WI38 (cell line): ENCODE measurements around the gene LINC00237.

Experiments
- H3K4me3 ChIP-seq: 2 replicates; pipeline ENCODE4 v1.5.1; 2011; ENCODE audit warnings: low read depth, mild to moderate bottlenecking, control low read depth, low read length
- CTCF ChIP-seq: IDR thresholded peaks from 2 replicates; pipeline ENCODE4 v1.5.1; 2012; ENCODE audit warnings: low read depth, mild to moderate bottlenecking, control low read depth, low read length

Gene LINC00237

DNA sequence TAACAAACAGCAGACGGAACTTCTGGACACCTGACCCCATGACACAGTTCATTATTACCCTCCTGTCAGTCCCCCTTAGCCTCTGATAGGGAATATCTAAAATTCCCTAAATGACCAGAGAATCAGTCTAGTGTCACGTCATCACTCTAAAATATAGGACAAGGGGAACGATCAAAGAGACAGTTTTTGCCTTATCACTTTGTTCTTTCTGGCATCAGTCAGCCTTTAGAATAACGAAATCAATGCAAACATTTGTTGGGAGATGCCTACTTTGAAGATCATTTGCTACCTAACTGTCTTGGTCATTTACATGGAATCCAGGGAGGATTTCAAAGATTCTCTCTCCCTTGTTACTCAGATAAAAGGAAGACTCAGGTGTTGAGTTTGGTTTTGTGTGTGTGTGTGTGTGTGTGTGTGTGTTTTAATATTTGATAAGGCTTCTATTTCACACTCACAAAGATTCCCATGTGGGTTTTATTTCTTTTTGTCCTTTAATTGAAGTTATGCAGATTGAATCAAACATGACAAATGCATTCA is 28.3 kb downstream of the LINC00237 start:
- TF ChIP-seq CTCF, result no peak
- H3K4me3 ChIP-seq, result no peak overlapping the region

- no peak for TF ChIP-seq CTCF
- H3K4me3 ChIP-seq, result no peak overlapping the region
Observed at GRCh38 chr20:21076073-21076472, 30.1 kb downstream of the LINC00237 start.

GRCh38 chr20:21075471-21075870 is 30.7 kb downstream of the LINC00237 start:
- TF ChIP-seq CTCF, result no peak
- H3K4me3 ChIP-seq, result no peak overlapping the region

DNA sequence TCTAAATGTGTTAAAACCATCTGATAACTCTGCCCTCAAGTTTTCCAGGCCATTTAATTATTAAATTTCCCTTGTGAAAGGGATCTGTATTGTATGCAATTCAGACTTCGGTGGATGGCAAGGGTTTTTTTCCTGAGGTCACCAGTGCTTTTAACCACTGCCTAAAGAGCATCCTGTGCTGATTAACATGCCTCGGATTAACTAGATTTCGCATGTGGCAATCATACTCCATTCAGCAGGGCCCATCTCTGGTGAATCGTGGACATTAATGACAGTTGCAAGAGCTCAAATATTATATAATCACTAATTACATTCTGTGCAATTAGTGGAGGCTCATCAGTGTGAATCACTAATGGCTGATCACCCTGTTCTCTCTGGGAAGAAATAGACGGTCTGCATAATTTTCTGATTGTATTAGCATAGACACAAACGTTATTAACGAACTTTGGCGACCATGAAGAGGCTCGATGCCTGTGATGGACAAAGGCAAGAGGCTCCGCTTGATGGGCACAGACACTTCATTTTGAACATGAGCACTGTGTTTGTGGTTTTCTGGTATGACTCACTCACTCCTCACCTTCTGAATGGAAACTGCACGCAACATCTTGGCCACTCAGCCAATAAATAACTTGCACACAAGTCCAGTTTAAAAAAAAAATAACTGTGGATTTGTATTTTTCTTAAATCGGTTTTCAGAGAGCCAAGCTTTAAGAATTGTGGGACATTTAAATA is 31.4 kb downstream of the LINC00237 start:
- H3K4me3 ChIP-seq, result no peak overlapping the region
- TF ChIP-seq CTCF, result no peak

DNA sequence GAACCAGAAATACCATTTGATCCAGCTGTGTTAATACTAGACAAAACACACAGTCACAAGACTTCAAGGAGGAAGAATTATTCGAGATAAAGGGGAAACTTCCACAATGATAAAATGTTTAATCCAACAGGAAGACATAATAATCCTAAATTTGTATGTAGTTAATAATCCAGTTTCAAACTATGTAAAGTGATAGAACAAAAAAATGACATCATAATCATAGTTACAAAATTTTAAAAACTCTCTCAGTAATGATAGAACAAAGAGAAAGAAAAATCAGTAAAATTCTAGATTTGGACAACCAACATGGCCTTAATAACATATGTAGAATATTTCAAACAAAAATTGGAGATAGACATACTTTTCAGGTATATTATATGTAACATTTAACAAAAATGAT is 38.9 kb downstream of the LINC00237 start:
- TF ChIP-seq CTCF, result no peak
- H3K4me3 ChIP-seq, result no peak overlapping the region

GRCh38 chr20:21064924-21065323 is 41.2 kb downstream of the LINC00237 start:
- TF ChIP-seq CTCF, result no peak
- no peak overlapping the region for H3K4me3 ChIP-seq

DNA sequence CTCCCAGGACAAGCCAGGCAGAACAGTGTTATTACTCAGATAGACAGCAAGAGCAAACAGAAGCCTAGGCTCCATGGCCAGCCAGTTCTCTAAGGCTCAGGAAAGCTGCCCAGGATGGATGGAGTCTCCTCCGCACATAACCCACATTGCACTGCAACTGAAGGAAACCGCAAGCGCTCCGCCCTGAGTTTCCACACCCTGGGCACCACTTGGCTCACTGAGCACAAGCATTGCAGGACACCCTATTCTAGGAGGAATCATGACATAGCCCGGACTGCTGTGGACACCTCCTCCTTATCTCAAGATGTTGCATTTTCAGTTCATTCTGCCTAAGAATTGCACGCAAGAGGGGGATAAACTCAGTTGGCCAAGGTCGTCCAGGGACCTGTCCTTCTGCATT is 42.9 kb downstream of the LINC00237 start:
- no peak for TF ChIP-seq CTCF
- H3K4me3 ChIP-seq, result no peak overlapping the region
